Measurements from ENCODE around the gene NR3C1. TPM values are rescaled to one million over a fixed set of nuclear protein-coding genes. Genes with fewer than 3 reads are reported as not detected.

The NR3C1 gene
- total and polyA plus RNA-seq, 2 donors, result 47.7 to 62.3 TPM

GRCh38 chr5:143383988-143384387 lies 19.5 kb downstream of the NR3C1 start:
- Histone ChIP-seq H3K4me3 (ENCODE audit: low read length in 2 of 2) (no peak overlapping the region), H3K27me3 (ENCODE audit: control insufficient read depth in 2 of 2, insufficient read depth in 1 of 2, low read length in 1 of 2) (no peaks in the 10 kb centered on the region), H3K4me1 (ENCODE audit: control insufficient read depth in 2 of 2, insufficient read depth in 2 of 2, low read length in 2 of 2) (no peaks in the 10 kb centered on the region), H3K9me3 (ENCODE audit: control insufficient read depth in 2 of 2, insufficient read depth in 1 of 2, low read length in 1 of 2) (peaks cover 6 to 18% of the 10 kb centered on the region in 2 donors), H3K36me3 (ENCODE audit: control insufficient read depth in 2 of 2, insufficient read depth in 2 of 2, low read length in 1 of 2) (peaks cover 27 to 29% of the 10 kb centered on the region in 2 donors), H3K27ac (ENCODE audit: low read depth in 1 of 2, low read length in 1 of 2) (no peak overlapping the region)
- WGBS, result 93% methylated on average over 3 of the region's 3 CpGs
- DNase-seq (ENCODE audit: low read depth in 6 of 9, low spot score in 9 of 9), result no peak

- Histone ChIP-seq H3K27me3 (ENCODE audit: control insufficient read depth in 2 of 2, insufficient read depth in 1 of 2, low read length in 1 of 2) (no peaks in the 10 kb centered on the region), H3K9me3 (ENCODE audit: control insufficient read depth in 2 of 2, insufficient read depth in 1 of 2, low read length in 1 of 2) (peaks cover 0 to 7% of the 10 kb centered on the region in 2 donors), H3K36me3 (ENCODE audit: control insufficient read depth in 2 of 2, insufficient read depth in 2 of 2, low read length in 1 of 2) (peaks cover 14 to 24% of the 10 kb centered on the region in 2 donors), H3K4me1 (ENCODE audit: control insufficient read depth in 2 of 2, insufficient read depth in 2 of 2, low read length in 2 of 2) (peaks cover 0 to 5% of the 10 kb centered on the region in 2 donors), H3K4me3 (ENCODE audit: low read length in 2 of 2) (no peak overlapping the region), H3K27ac (ENCODE audit: low read depth in 1 of 2, low read length in 1 of 2) (no peak overlapping the region)
- DNase-seq (ENCODE audit: low read depth in 6 of 9, low spot score in 9 of 9), result no peak
- WGBS, result over 99% methylated on average over 2 of the region's 2 CpGs
Observed at GRCh38 chr5:143379606-143380005, 23.9 kb downstream of the NR3C1 start.

- Histone ChIP-seq H3K36me3 (ENCODE audit: control insufficient read depth in 2 of 2, insufficient read depth in 2 of 2, low read length in 1 of 2) (peaks cover 0 to 6% of the 10 kb centered on the region in 2 donors), H3K4me1 (ENCODE audit: control insufficient read depth in 2 of 2, insufficient read depth in 2 of 2, low read length in 2 of 2) (peaks cover 0 to 5% of the 10 kb centered on the region in 2 donors), H3K27me3 (ENCODE audit: control insufficient read depth in 2 of 2, insufficient read depth in 1 of 2, low read length in 1 of 2) (no peaks in the 10 kb centered on the region), H3K9me3 (ENCODE audit: control insufficient read depth in 2 of 2, insufficient read depth in 1 of 2, low read length in 1 of 2) (no peaks in the 10 kb centered on the region), H3K4me3 (ENCODE audit: low read length in 2 of 2) (no peak overlapping the region), H3K27ac (ENCODE audit: low read depth in 1 of 2, low read length in 1 of 2) (no peak overlapping the region)
- WGBS, result 93% methylated on average over 5 of the region's 5 CpGs
- DNase-seq (ENCODE audit: low read depth in 6 of 9, low spot score in 9 of 9), result no peak
Observed at GRCh38 chr5:143376911-143377813, 26.3 kb downstream of the NR3C1 start.

DNA sequence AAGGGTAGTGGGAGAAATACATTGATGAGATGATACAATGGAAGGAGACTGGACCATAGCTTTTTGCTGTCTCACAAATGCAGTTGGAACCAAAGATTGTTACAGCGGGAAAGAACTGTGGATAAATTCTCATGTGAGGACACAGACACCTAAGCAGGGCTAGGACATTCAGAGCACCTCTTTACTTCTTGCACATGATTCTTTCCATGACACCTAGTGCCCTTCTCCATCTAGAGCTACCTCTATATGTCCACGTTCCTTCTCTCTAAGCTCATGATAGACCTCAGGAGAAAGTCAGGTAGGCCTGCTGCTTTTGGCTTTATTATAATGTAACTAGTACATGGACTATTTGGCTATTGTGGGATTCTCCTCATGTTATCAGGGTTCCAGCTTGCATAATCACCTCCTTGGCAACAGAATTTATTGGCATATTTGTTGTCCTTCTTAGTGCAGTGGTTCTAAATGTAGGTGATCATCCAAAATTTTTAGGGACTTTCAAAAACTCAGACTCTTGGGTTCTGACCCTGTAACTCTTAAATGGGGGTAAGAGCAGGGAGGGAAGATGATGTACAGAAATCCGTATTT lies 27.2 kb downstream of the NR3C1 start:
- WGBS, result 99% methylated on average over 3 of the region's 3 CpGs
- no peak for DNase-seq (ENCODE audit: low read depth in 6 of 9, low spot score in 9 of 9)
- Histone ChIP-seq H3K9me3 (ENCODE audit: control insufficient read depth in 2 of 2, insufficient read depth in 1 of 2, low read length in 1 of 2) (no peaks in the 10 kb centered on the region), H3K4me1 (ENCODE audit: control insufficient read depth in 2 of 2, insufficient read depth in 2 of 2, low read length in 2 of 2) (peaks cover 0 to 5% of the 10 kb centered on the region in 2 donors), H3K27ac (ENCODE audit: low read depth in 1 of 2, low read length in 1 of 2) (no peak overlapping the region), H3K27me3 (ENCODE audit: control insufficient read depth in 2 of 2, insufficient read depth in 1 of 2, low read length in 1 of 2) (no peaks in the 10 kb centered on the region), H3K36me3 (ENCODE audit: control insufficient read depth in 2 of 2, insufficient read depth in 2 of 2, low read length in 1 of 2) (peaks cover 0 to 7% of the 10 kb centered on the region in 2 donors), H3K4me3 (ENCODE audit: low read length in 2 of 2) (no peak overlapping the region)

GRCh38 chr5:143374496-143375217 lies 28.8 kb downstream of the NR3C1 start:
- H3K27me3 ChIP-seq (ENCODE audit: control insufficient read depth in 2 of 2, insufficient read depth in 1 of 2, low read length in 1 of 2), result no peaks in the 10 kb centered on the region
- H3K4me3 ChIP-seq (ENCODE audit: low read length in 2 of 2), result no peak overlapping the region
- H3K36me3 ChIP-seq (ENCODE audit: control insufficient read depth in 2 of 2, insufficient read depth in 2 of 2, low read length in 1 of 2), result peaks cover 0 to 8% of the 10 kb centered on the region in 2 donors
- DNase-seq (ENCODE audit: low read depth in 6 of 9, low spot score in 9 of 9), result no peak
- 96% methylated on average over 6 of the region's 6 CpGs for WGBS
- H3K4me1 ChIP-seq (ENCODE audit: control insufficient read depth in 2 of 2, insufficient read depth in 2 of 2, low read length in 2 of 2), result peaks cover 0 to 5% of the 10 kb centered on the region in 2 donors
- no peaks in the 10 kb centered on the region for H3K9me3 ChIP-seq (ENCODE audit: control insufficient read depth in 2 of 2, insufficient read depth in 1 of 2, low read length in 1 of 2)
- no peak overlapping the region for H3K27ac ChIP-seq (ENCODE audit: low read depth in 1 of 2, low read length in 1 of 2)

DNA sequence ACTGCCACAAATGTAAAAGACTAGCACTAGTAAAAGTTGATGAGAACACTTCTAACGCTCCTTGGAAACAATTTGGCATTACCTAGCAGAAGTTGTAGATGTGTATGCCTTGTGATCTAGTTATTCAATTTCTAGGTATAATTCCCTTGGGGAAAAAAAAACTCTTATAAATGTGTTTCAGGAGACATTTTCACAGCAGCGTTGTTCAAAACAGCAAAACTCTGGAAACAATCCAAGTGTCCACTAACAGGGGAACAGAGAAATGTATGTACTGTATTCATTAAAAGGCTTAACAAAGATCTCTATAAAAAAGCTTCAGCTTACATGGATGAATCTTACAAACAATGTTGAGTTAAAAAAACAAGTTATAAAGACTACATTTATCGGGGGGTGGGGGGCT lies 30.4 kb downstream of the NR3C1 start:
- over 99% methylated on average over 3 of the region's 3 CpGs for WGBS
- no peak for DNase-seq (ENCODE audit: low read depth in 6 of 9, low spot score in 9 of 9)
- H3K27ac ChIP-seq (ENCODE audit: low read depth in 1 of 2, low read length in 1 of 2), result no peak overlapping the region

DNA sequence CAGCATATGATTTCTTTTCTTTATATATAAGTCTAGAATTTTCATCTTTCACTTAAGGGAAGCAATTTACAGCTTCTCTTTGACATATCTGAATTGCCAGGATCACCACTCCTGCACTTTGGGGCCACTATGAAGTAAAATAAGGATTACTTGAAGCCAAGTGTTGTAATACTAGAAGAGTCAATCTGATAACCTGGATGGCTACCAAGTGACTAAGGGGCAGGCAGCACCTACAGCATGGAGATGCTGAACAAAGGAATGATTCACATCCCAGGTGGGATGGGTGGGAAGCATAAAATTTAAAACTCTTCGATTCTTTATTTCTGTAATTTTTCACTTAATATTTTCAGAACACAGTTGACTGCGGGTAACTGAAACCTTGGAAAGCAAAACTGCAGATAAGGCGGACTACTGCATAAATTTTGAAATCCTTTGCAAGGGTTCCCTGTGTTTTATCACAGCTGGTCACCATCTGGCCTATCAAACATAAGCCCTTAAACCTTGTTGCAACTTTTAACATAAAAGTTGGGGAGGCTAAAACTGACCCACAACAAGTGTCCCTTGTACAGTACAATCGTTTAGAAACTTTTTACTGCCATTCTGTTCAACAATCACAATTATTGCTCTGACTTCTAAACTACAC lies 31.2 kb downstream of the NR3C1 start:
- Histone ChIP-seq H3K4me1 (ENCODE audit: control insufficient read depth in 2 of 2, insufficient read depth in 2 of 2, low read length in 2 of 2) (peaks cover 0 to 3% of the 10 kb centered on the region in 2 donors), H3K4me3 (ENCODE audit: low read length in 2 of 2) (no peak overlapping the region), H3K27me3 (ENCODE audit: control insufficient read depth in 2 of 2, insufficient read depth in 1 of 2, low read length in 1 of 2) (no peaks in the 10 kb centered on the region), H3K9me3 (ENCODE audit: control insufficient read depth in 2 of 2, insufficient read depth in 1 of 2, low read length in 1 of 2) (no peaks in the 10 kb centered on the region), H3K36me3 (ENCODE audit: control insufficient read depth in 2 of 2, insufficient read depth in 2 of 2, low read length in 1 of 2) (peaks cover 0 to 19% of the 10 kb centered on the region in 2 donors), H3K27ac (ENCODE audit: low read depth in 1 of 2, low read length in 1 of 2) (no peak overlapping the region)
- 97% methylated on average over 4 of the region's 4 CpGs for WGBS
- no peak for DNase-seq (ENCODE audit: low read depth in 6 of 9, low spot score in 9 of 9)

More for the DNA sequence above, 30.4 kb downstream of the NR3C1 start:
- Histone ChIP-seq H3K4me3 (ENCODE audit: low read length in 2 of 2) (no peak overlapping the region), H3K4me1 (ENCODE audit: control insufficient read depth in 2 of 2, insufficient read depth in 2 of 2, low read length in 2 of 2) (peaks cover 0 to 5% of the 10 kb centered on the region in 2 donors), H3K36me3 (ENCODE audit: control insufficient read depth in 2 of 2, insufficient read depth in 2 of 2, low read length in 1 of 2) (peaks cover 0 to 19% of the 10 kb centered on the region in 2 donors), H3K9me3 (ENCODE audit: control insufficient read depth in 2 of 2, insufficient read depth in 1 of 2, low read length in 1 of 2) (no peaks in the 10 kb centered on the region), H3K27me3 (ENCODE audit: control insufficient read depth in 2 of 2, insufficient read depth in 1 of 2, low read length in 1 of 2) (no peaks in the 10 kb centered on the region)

DNA sequence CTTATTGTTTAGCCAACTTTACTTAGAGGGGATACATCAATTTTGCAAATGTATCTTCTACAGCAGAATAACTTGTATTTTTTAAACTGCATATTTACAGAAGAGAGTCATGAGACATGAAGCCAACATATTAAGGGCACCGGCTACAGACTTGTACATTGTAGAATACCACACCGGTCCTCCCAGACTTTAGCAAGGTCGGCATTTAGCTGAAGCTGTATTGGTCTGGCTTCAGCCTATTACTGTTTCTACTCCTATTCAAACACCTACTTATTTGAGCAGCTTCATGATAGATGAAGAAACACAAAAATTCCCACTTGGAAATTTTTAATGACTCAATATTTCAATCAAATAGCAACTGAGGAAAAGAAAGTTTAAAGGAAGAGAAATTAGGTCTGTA lies 33.0 kb downstream of the NR3C1 start:
- Histone ChIP-seq H3K27me3 (ENCODE audit: control insufficient read depth in 2 of 2, insufficient read depth in 1 of 2, low read length in 1 of 2) (no peaks in the 10 kb centered on the region), H3K27ac (ENCODE audit: low read depth in 1 of 2, low read length in 1 of 2) (no peak overlapping the region), H3K4me1 (ENCODE audit: control insufficient read depth in 2 of 2, insufficient read depth in 2 of 2, low read length in 2 of 2) (no peaks in the 10 kb centered on the region), H3K36me3 (ENCODE audit: control insufficient read depth in 2 of 2, insufficient read depth in 2 of 2, low read length in 1 of 2) (peaks cover 0 to 19% of the 10 kb centered on the region in 2 donors), H3K9me3 (ENCODE audit: control insufficient read depth in 2 of 2, insufficient read depth in 1 of 2, low read length in 1 of 2) (no peaks in the 10 kb centered on the region), H3K4me3 (ENCODE audit: low read length in 2 of 2) (no peak overlapping the region)
- DNase-seq (ENCODE audit: low read depth in 6 of 9, low spot score in 9 of 9), result no peak
- 99% methylated on average over 3 of the region's 3 CpGs for WGBS
